Suppressor macrophage treated with lipopolysaccharide for 4 hours (primary cell): Measurements from ENCODE around the gene HABP2.
A peak's percentile ranks its signal among the peaks of the same experiment; 100 is the strongest.

Experiments
- DNase-seq: peaks from one replicate; pipeline ENCODE4 v3.0.0-alpha.2; 2020

Gene HABP2

GRCh38 chr10:113609704-113610108 lies 56.9 kb downstream of the HABP2 start:
- DNase-seq = no peak

GRCh38 chr10:113610631-113611601 lies 58.1 kb downstream of the HABP2 start:
- no peak for DNase-seq

DNA sequence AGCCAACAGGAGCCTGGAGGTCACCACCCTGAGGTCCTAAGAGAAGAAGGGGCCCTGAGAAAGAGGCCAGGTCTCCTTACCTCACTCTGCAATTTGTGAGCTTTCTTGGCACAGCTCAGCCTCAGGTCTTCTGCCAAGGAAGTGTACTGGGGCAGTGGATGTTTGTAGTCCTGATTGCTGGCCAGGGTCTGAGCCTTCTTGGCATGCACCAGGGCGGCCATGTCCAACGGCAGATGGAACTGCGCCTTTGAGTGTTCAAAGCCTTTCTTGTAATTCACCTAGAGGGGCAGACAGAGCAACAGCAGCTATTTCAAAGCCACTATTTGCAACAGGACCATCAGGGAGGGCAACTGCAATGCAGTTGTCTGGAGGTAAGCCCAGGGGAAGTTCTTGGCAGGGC lies 59.3 kb downstream of the HABP2 start:
- no peak for DNase-seq

DNA sequence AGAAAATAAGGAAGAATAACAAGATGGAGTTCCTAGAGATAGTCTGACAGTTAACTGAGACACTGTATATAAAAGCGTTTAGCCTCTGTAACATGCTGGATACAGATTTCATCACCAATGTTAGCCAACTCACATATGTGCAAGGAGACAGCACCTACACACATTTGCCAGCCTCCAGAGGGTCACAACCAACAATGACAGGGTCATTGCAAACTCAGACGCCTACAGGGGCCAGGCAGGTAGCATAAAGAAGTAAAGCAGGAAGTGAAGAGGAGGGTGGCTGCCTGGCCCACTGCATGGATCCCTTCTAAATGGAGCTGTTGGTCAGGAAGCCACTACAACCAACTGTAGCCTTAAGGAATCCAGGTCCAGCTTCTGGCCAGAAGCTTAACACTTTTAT lies 60.6 kb downstream of the HABP2 start:
- no peak for DNase-seq

GRCh38 chr10:113613977-113614690 lies 61.3 kb downstream of the HABP2 start:
- DNase-seq = no peak

- DNase-seq = peak; percentile 13
These were observed 63.6 kb downstream of the HABP2 start for GRCh38 chr10:113616244-113617074.

- no peak for DNase-seq
These were observed 64.2 kb downstream of the HABP2 start for GRCh38 chr10:113617086-113617485.

- no peak for DNase-seq
These were observed 65.5 kb downstream of the HABP2 start for GRCh38 chr10:113618338-113618737.

DNA sequence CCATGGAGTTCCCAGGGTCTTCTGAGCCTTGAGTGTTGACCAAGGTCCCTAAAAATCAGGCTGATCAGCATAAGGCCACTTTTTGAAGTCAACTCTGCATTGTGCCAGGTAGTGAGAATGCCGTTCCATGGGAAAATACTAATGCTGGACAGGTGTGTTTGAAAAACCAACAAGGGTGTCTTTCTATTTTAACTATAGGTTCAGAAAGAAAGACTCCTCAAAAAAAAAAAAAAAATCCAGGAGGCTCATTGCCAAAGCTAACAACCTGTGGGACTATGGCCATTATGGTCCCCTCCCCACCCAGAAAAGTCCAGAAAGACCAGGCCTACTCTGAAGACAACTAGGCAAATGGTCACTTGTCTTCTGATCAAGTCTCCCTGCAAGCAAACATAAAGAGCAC lies 66.5 kb downstream of the HABP2 start:
- DNase-seq = no peak

- DNase-seq = no peak
These were observed 67.7 kb downstream of the HABP2 start for GRCh38 chr10:113620511-113620910.

DNA sequence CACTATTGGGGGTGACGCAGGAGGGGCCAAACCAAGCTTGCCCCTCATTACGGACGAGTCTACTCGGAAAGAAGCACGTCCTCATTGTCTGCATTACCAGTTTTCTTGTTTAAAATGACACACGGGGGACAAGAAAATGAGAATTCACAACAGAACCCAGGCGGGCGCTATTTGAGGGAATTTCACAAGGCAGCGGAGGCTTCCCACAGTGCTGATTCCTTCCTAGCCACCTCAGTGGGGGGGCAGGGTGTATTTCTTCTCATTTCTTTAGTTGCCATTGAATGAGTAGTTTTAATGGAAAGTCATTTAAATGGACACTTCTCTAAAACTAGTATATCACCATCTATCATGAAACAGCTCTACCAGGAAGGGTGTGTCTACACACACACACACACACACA lies 68.1 kb downstream of the HABP2 start:
- no peak for DNase-seq

DNA sequence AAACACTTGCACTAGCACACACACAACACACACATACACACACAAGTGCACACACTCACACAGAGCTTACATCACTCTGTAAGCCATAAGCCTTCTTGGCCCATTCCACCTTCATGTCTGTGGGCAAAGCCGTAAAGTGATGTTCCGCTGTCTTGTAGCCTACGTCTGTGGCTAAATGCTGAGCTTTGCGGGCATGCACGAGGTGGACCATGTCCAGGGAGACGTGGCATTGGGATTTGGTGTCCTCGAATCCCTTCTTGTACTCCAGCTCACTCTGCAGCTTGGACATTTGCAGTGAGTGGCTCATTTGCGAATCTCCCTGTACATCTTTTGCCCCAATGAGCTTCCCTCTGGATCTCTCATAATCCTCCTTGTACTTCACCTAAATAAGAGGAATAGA lies 68.9 kb downstream of the HABP2 start:
- no peak for DNase-seq

DNA sequence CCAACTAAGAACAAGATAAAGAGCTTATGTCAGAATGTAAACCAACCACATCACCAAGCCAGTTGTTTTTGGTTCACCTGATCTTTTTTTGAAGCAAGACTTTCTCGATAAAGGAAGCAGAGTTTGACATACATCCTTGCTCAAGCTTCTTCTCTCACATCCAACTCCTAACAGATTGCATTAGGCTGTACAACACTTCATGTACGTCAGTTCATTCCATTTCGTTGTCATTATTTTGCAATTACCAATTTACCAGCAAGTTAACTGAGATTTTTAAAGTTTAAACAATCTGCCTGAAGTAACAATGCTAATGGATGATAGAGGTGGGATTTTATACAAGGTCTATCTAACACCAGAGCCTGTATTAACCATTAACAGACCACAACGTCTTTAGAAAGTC lies 70.0 kb downstream of the HABP2 start:
- no peak for DNase-seq

GRCh38 chr10:113625461-113626186 lies 72.8 kb downstream of the HABP2 start:
- DNase-seq = no peak

- DNase-seq = no peak
These were observed 74.0 kb downstream of the HABP2 start for GRCh38 chr10:113626809-113627355.

GRCh38 chr10:113627836-113628235 lies 75.0 kb downstream of the HABP2 start:
- DNase-seq = no peak

DNA sequence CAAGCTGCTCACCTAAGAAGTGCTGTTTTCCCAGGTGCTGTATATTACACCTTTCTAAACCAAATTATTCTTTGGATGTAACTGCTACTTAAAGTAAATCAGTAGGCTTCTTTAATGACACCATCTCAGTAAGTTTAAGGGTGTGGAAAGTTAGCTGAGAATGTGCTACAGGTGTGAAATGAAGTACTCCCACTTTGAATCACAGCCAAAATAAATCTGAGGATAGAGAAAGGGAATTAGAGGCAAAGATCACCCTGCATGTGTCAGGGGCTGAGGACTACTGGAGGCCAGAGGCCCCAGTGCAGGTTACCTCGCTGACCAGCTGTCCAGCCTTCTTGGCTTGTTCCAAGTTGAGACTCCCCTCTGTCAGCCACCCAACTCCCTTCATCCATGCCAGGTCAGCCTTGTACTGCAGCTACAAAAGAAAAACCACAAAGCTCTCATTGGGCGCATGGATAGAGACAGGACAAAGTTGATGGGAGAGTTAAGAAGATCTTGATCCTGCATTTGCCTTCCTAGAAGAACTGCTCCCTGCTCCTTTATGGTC lies 75.8 kb downstream of the HABP2 start:
- DNase-seq = no peak

GRCh38 chr10:113630929-113631533 lies 78.2 kb downstream of the HABP2 start:
- no peak for DNase-seq

- no peak for DNase-seq
These were observed 79.0 kb downstream of the HABP2 start for GRCh38 chr10:113631684-113632367.
